Umbilical cord (tissue), 2 donors: ENCODE measurements around the gene PAM16. TPM values are rescaled to one million over a fixed set of nuclear protein-coding genes. Genes with fewer than 3 reads are reported as not detected.
A peak's percentile ranks its signal among the peaks of the same experiment; 100 is the strongest.

Experiments used
- DNase-seq: peaks from one replicate; pipeline ENCODE4 v3.0.0-alpha.2; 2015; ENCODE audit warnings: low spot score
- total RNA-seq: library from RNA; depleted of rRNA; stranded (reverse); fragments of >200 nt; gene quantifications from one replicate; pipeline ENCODE4 v1.2.3, GENCODE V29; 2014; ENCODE audit warnings: low replicate concordance; ENCODE audit not compliant: insufficient read depth

Gene PAM16
- total RNA-seq, 1 donor from 2014 or later: 1.7 TPM

DNA sequence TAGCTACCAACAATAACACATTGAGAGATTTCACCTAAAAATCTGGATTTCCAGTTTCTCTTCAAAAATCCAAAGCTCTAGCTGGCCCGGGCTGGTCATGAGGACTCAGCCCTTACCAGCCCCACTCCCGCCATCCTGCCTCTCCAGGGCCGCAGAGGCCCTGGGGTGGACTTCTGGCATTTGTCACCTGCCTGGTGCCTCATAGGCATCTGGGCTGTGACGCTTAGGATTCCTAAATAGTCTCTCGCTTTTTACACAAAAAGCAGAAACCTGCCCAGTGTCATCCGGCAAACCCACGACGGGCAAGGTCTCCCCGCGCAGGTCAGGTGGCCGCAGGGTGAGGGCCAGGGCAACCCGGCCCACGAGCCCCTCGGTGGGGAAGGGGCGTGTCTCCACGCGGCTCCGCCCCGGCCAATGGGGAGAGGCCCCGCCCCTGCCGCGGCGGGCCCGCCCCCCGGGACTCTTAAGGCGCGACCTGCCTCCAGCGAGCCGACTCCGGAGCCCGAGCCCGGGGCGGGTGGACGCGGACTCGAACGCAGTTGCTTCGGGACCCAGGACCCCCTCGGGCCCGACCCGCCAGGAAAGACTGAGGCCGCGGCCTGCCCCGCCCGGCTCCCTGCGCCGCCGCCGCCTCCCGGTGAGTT, 20.4 kb upstream of the PAM16 start, which contains the start of gene VASN:
TSS of gene VASN (plus strand) at position 492 of the 644 bp plus-strand sequence. CDS start 9,030 bp downstream, outside the sequence.
- peak; percentile 84 for DNase-seq

DNA sequence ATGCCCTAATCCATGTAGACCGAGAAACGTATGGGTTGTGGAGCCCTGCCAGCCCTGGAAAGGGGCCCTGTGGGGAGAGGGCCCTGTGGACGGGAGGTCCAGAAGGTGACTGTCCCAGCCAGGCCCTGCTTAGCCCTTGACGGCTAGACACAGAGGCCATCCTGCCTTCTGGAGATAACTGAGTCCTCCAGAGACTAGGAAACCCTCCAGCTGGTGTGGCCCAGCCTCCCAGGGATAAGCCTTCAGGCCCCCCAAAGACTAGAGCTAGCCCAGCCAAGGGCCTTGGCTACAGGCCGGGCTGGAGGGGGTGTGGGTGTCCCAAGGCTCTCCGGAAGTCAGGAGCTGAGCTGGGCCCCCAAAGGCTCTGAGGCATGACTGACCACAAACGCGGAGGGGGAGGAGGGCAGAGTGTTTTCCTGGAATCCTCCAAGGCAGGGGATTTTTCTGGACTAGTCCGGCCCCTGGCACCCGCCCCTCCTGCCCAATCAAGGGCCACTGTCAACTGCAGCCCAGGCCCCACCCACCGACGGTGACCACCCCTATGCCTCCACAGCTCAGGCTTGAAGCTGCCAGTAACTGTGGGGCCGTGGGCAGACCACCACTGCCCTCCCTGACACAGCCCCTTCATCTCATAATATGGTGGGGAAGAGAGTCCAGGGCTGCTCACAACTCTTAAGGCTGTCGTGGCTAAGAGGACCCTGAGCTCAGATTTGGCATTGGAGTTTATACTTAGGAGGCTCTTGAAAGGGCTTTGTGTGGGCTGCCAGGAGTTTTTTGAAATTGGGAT, 19.6 kb upstream of the PAM16 start:
- peak; percentile 70 for DNase-seq

- DNase-seq: no peak
Observed at GRCh38 chr16:4370151-4370550, 19.0 kb upstream of the PAM16 start.

GRCh38 chr16:4369007-4369733, 18.0 kb upstream of the PAM16 start:
- DNase-seq: no peak

GRCh38 chr16:4367393-4367856, 16.3 kb upstream of the PAM16 start:
- no peak for DNase-seq

- no peak for DNase-seq
Observed at GRCh38 chr16:4366016-4366415, 14.9 kb upstream of the PAM16 start.

GRCh38 chr16:4365615-4366014, 14.5 kb upstream of the PAM16 start:
- DNase-seq: no peak

DNA sequence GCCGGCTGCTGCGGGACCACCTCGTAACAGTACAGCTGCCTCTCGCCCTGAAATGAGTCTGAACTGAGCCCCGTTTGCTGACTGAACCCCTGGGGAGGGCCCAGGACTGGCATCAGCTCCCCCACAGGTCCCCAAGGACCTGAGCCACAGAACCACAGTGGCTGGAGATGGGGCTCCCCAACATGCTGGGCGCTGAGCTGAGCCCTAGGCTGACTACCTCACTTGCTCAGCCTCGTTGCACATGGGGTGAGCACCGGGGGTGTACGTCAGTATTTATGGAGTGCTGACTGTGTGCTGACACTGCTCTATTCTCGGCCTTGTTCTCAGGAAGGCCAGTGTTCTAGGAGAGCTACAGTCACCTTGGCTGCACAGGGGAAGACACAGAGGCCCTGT, 13.9 kb upstream of the PAM16 start:
- DNase-seq: no peak

GRCh38 chr16:4364196-4365013, 13.3 kb upstream of the PAM16 start:
- no peak for DNase-seq

DNA sequence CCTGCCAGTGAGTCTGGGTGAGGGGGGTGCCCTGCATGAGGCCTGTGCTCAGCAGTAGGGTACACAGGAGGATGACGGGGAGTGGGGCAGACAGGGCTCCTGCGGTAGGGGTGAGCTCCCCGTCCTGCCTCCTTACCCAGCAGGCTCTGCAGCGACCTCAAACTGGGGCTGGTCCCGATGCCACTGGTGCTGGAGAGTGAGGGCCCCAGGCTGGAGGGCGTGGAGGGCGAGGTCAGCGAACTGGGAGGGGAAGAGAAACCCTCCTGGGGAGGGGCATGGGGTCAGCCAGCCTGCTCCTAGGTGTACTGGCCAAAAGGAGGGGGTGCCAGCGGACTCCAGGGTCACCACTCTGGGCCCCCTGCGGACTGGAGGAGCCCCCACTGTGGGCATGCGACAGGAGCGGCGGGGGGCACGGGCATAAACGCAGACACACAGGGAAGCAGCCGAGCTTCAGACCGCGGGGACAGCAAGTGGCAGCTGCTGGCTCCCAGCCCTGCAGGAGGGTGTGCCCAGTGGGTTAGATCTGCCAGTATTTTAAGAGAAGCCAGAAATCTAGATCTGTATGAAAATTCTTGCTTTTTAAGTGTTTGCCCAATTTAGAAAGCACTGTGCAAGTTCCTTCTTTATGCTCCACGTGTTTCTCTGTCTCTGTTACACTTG, 11.5 kb upstream of the PAM16 start:
- no peak for DNase-seq

- DNase-seq: no peak
Observed at GRCh38 chr16:4361944-4362311, 10.8 kb upstream of the PAM16 start.

GRCh38 chr16:4361033-4361943, 10.2 kb upstream of the PAM16 start:
- no peak for DNase-seq

DNA sequence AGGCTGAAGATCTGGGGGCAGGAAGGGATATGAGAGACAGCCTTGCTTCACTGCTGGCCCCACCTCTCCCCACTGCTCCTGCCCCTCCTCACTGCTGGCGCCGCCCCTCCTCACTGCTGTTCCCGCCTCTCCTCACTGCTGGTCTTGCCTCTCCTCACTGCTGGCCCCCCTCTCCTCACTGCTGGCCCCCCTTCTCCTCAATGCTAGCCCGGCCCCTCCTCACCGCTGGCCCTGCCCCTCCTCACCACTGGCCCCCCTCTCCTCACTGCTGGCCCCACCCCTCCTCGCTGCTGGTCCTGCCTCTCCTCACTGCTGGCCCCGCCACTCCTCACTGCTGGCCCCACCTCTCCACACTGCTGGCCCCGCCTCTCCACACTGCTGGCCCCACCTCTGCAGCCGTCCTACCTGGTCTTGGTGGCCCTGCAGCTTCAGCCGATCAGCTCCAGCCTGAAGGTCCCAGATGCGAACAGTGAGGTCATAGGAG, 9.5 kb upstream of the PAM16 start:
- DNase-seq: no peak

- DNase-seq: no peak
Observed at GRCh38 chr16:4359914-4360313, 8.8 kb upstream of the PAM16 start.

DNA sequence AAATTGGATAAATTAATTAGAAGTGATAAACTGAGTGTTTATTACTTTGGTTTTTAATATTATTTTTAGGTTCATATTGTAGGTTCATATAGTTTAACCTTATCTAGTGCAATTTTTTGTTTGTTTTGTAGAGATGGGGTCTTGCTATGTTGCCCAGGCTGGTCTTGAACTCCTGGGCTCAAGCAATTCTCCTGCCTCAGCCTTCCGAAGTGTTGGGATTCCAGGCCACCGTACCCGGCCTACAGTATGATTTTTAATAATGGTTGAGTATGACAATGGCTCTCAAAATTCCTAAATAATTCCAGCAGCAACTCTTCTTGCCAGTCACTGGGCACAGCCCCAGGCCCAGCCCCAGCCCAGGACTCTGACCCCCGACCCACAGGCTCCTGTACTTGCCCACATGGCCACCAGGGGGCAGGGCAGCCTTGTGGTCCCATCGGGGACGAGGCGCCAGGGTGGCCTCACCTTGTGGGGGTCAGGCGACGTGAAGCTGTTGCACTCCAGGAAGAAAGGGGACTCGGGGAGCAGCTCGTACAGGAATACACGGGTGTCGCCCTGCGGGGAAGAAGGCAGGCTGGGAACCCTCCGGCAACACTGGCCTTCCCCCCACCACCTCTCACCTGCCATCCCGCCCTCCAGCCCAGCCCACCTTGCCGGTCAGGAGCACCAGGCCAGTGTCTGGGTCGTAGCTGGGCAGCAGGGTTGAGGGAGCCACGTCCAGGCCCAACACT, 7.9 kb upstream of the PAM16 start:
- DNase-seq: peak; percentile 47

DNA sequence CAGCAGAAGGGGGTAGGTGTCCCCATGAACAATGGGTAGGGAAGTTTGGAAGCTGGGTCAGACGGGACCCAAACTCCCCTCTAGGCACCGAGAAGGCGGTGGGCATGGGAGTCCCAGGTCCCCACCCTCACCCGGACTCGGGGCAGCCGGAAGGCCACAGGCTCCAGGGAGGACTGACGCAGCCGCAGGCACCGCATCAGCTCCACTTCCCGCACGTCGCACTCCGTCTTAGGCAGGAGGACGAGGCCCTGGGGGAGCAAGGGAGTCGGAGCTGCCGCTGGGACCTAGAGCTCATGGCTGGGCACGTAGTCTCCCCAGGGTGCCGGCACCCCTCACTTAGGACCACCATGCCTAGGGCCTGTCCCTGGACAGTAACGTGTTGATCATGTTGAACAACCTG, 7.1 kb upstream of the PAM16 start:
- no peak for DNase-seq

DNA sequence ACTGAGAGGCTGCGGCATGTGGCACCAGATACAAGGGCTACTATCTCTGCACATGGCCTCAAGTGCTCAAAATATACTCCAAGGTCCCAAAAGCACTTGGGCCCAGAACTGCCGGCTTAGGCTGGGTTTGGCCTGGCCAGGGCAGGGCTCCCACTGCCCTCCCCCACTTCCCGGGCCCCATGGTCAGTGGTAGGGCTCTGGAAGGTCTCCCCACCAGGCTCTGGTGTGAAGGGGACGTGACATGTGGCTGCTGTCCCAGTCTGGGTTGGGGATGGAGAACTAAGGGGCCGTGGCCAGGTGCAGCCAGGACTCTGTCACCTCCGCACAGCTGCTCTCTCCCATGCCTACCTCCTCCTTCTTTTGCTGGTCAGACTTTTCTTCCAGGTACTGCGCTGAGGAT, 5.7 kb upstream of the PAM16 start:
- no peak for DNase-seq

GRCh38 chr16:4354512-4355409, 3.6 kb upstream of the PAM16 start:
- DNase-seq: no peak
